HL-60 (cell line): ENCODE data around the gene MDM2.

ENCODE experiments used
- CTCF ChIP-seq: IDR thresholded peaks from one replicate; pipeline ENCODE4 v1.5.1; 2011; ENCODE audit warnings: low read length, control low read depth, inconsistent platforms; ENCODE audit not compliant: insufficient read depth
- GABPA ChIP-seq: IDR thresholded peaks from 2 replicates; pipeline ENCODE4 v1.6.1; 2012; ENCODE audit warnings: low read depth
- POLR2AphosphoS5 ChIP-seq: IDR thresholded peaks from 2 replicates; pipeline ENCODE4 v1.6.1; 2012; ENCODE audit warnings: low read depth
- SPI1 ChIP-seq: IDR thresholded peaks from 2 replicates; pipeline ENCODE4 v1.6.1; 2012; ENCODE audit warnings: low read depth, mild to moderate bottlenecking, borderline replicate concordance
- TF ChIP-seq, protein P1 (sequence below): IDR thresholded peaks from 2 replicates; pipeline ENCODE4 v1.6.1; 2012; ENCODE audit warnings: low read depth; ENCODE audit not compliant: insufficient replicate concordance

- TF ChIP-seq CTCF (no peak), GABPA (no peak), POLR2AphosphoS5 (no peak), SPI1 (no peak)
- TF ChIP-seq, protein P1, sequence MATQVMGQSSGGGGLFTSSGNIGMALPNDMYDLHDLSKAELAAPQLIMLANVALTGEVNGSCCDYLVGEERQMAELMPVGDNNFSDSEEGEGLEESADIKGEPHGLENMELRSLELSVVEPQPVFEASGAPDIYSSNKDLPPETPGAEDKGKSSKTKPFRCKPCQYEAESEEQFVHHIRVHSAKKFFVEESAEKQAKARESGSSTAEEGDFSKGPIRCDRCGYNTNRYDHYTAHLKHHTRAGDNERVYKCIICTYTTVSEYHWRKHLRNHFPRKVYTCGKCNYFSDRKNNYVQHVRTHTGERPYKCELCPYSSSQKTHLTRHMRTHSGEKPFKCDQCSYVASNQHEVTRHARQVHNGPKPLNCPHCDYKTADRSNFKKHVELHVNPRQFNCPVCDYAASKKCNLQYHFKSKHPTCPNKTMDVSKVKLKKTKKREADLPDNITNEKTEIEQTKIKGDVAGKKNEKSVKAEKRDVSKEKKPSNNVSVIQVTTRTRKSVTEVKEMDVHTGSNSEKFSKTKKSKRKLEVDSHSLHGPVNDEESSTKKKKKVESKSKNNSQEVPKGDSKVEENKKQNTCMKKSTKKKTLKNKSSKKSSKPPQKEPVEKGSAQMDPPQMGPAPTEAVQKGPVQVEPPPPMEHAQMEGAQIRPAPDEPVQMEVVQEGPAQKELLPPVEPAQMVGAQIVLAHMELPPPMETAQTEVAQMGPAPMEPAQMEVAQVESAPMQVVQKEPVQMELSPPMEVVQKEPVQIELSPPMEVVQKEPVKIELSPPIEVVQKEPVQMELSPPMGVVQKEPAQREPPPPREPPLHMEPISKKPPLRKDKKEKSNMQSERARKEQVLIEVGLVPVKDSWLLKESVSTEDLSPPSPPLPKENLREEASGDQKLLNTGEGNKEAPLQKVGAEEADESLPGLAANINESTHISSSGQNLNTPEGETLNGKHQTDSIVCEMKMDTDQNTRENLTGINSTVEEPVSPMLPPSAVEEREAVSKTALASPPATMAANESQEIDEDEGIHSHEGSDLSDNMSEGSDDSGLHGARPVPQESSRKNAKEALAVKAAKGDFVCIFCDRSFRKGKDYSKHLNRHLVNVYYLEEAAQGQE = no peak
Observed at GRCh38 chr12:68821357-68822188, 13.6 kb downstream of the MDM2 start.
